ENCODE measurements around the gene HTRA2.
A peak's percentile ranks its signal among the peaks of the same experiment; 100 is the strongest.

Gene HTRA2

DNA sequence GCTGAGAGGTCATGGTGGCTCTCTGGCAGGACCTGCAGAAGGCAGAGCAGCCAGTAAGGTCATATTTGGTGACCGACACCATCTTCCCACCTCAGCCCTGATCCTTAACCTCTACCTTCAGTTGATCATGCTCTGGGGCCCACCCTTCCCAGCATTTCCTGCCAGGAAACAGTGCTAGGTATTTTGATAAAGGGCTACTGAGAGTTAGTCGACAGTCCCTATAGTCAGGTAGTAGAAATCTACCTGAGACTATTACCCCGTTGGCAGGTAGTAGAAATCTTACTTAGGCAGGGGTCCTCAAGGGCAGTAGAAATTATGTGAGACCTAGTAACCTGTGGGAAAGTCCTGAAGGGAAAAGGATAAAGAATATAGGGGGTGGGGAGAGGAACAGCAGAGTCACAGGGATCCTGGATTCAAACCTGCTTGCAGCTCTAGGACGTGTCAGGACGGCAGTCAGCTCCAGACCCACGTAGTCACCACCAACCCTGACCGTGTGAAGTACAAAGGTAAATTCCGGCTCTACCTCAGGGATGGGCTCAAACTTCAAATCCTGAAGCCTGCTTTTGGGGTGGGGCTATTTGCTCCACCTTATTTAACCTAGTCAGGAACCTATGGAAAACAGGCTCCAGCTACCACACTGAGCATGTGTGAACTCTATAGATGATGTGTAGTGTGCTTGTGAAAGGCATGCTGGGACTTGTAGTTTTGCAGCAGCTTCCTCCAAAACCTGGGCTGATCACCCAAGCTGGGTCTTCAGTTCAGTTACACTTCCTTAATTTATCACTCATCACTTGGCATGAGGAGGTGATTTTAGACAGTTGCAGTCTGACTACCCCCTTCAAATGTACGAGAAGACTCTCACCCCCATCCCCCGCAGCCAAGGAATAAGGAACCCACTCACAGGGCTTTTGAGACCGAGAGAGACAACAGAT, 3.8 kb upstream of the HTRA2 start, which contains the start of gene DQX1:
DQX1 (minus strand) TSS at position 515 of the 932 bp plus-strand sequence; CDS start at position 13, 502 bp downstream.
- H3K27ac ChIP-seq, result peak within 1 kb of the TSS; percentile 34
- no peak for TF ChIP-seq ZFX (IDR thresholded peaks at IDR 0.05; ENCODE audit: borderline replicate concordance)
- TF ChIP-seq, protein P1, sequence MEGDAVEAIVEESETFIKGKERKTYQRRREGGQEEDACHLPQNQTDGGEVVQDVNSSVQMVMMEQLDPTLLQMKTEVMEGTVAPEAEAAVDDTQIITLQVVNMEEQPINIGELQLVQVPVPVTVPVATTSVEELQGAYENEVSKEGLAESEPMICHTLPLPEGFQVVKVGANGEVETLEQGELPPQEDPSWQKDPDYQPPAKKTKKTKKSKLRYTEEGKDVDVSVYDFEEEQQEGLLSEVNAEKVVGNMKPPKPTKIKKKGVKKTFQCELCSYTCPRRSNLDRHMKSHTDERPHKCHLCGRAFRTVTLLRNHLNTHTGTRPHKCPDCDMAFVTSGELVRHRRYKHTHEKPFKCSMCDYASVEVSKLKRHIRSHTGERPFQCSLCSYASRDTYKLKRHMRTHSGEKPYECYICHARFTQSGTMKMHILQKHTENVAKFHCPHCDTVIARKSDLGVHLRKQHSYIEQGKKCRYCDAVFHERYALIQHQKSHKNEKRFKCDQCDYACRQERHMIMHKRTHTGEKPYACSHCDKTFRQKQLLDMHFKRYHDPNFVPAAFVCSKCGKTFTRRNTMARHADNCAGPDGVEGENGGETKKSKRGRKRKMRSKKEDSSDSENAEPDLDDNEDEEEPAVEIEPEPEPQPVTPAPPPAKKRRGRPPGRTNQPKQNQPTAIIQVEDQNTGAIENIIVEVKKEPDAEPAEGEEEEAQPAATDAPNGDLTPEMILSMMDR (IDR thresholded peaks at IDR 0.05), result no peak

GRCh38 chr2:74526649-74527230, 3.0 kb upstream of the HTRA2 start:
- TF ChIP-seq, protein P1 (IDR thresholded peaks at IDR 0.05), result no peak
- no peak for TF ChIP-seq ZFX (IDR thresholded peaks at IDR 0.05; ENCODE audit: borderline replicate concordance)
- H3K27ac ChIP-seq, result peak overlapping the region; percentile 8; the same call in 1 of the 2 replicates

- no peak overlapping the region for H3K27ac ChIP-seq
These were observed 2.0 kb upstream of the HTRA2 start for GRCh38 chr2:74527741-74528140.

DNA sequence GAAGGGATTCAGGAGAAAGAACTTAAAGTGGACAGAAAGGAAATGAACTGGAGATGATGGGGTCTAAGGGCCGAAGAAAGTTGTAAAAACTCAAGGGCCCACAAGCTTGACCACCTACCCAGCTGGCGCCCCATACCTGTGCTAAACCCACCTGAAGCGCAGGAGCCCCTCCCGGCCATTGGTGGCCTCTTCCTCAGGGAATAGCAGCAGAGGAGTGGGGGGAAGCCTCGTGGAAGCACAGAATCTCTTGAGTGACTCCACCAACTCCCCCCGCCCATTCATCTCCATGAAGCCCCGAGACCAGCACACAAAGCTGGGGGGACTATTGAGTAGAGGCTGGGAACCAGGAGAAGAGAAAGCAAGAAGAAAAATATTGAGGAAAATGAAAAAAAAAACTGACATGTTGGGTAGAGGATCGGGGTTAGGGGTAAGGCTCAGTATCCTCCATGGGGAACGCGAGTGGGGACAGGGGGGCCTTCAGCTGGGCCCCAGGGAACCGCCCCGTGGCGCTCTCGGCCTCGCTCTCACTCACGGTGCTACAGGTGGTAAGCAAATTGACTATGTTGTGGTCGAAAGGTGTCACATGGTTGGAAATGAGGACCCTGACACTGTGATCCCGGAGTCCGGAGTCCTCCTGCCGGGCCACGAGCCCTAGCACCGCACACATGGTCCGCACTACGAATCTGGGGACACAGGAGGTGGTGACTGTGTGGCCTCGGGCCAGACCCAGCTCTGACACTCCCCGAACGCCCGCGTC, 955 bp upstream of the HTRA2 start:
- TF ChIP-seq, protein P1 (IDR thresholded peaks at IDR 0.05), result no peak
- TF ChIP-seq ZFX (IDR thresholded peaks at IDR 0.05; ENCODE audit: borderline replicate concordance), result no peak
- H3K27ac ChIP-seq, result peak overlapping the region; percentile 89

More at GRCh38 chr2:74527741-74528140, 2.0 kb upstream of the HTRA2 start:
- TF ChIP-seq, protein P1 (IDR thresholded peaks at IDR 0.05), result no peak
- no peak for TF ChIP-seq ZFX (IDR thresholded peaks at IDR 0.05; ENCODE audit: borderline replicate concordance)

DNA sequence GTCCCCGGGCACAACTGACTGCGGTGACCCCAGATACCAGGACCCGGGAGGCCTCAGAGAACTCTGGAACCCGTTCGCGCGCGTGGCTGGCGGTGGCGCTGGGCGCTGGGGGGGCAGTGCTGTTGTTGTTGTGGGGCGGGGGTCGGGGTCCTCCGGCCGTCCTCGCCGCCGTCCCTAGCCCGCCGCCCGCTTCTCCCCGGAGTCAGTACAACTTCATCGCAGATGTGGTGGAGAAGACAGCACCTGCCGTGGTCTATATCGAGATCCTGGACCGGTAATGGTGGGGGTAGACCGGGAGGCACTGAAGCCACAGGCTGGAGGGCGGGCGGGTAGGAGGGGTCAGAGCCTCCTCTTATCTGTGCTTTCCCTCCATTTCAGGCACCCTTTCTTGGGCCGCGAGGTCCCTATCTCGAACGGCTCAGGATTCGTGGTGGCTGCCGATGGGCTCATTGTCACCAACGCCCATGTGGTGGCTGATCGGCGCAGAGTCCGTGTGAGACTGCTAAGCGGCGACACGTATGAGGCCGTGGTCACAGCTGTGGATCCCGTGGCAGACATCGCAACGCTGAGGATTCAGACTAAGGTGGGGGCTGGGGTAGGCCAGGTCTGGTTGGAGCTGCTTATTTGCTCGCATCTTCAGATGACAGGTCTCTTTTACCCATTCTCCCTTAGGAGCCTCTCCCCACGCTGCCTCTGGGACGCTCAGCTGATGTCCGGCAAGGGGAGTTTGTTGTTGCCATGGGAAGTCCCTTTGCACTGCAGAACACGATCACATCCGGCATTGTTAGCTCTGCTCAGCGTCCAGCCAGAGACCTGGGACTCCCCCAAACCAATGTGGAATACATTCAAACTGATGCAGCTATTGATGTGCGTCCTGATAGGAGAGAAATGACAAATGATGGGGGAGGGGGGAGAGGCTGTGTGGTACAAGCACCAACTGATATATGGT, 780 bp downstream of the HTRA2 start:
- peak overlapping the region; percentile 89 for H3K27ac ChIP-seq
- TF ChIP-seq ZFX (IDR thresholded peaks at IDR 0.05; ENCODE audit: borderline replicate concordance), result no peak
- TF ChIP-seq, protein P1 (IDR thresholded peaks at IDR 0.05), result no peak

- TF ChIP-seq ZFX (IDR thresholded peaks at IDR 0.05; ENCODE audit: borderline replicate concordance), result no peak
- TF ChIP-seq, protein P1 (IDR thresholded peaks at IDR 0.05), result no peak
- peak overlapping the region; percentile 89 for H3K27ac ChIP-seq
These were observed 1.9 kb downstream of the HTRA2 start for GRCh38 chr2:74531666-74532065.
